Mucosa of gallbladder (tissue), 1 donor: Measurements from ENCODE around the gene RGR. TPM values are rescaled to one million over a fixed set of nuclear protein-coding genes. Genes with fewer than 3 reads are reported as not detected.
A peak's percentile ranks its signal among the peaks of the same experiment; 100 is the strongest.

Experiments used
- DNase-seq: peaks from one replicate; pipeline ENCODE4 v3.0.0-alpha.2; 2020; ENCODE audit warnings: low spot score
- total RNA-seq: library from RNA; stranded (reverse); gene quantifications from one replicate; pipeline ENCODE4 v1.2.1, GENCODE V29; 2021
- donor health status: DM: no; HTN: no; CAD: no.

The RGR gene
- total RNA-seq, 1 donor from 2014 or later: not detected

DNA sequence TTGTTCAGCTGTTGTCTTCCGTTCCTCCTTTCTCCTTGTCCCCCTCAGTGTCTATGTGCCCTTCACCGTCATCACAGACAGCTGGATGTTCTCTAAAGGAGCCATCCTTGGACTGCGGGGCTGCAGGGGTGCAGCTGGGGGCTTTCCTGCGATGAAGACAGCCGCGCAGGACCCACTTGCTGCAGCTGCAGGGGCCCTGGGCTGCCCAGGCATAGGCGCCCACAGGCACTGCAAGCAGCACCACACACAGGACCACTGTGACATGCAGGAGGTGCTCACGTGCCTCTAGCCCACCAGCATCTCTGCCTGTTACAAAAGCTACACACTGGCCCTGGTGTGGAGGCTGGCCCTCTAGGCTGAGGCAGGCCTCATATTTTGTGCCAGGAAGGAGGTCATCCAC is 22.9 kb upstream of the RGR start:
- DNase-seq: no peak

DNA sequence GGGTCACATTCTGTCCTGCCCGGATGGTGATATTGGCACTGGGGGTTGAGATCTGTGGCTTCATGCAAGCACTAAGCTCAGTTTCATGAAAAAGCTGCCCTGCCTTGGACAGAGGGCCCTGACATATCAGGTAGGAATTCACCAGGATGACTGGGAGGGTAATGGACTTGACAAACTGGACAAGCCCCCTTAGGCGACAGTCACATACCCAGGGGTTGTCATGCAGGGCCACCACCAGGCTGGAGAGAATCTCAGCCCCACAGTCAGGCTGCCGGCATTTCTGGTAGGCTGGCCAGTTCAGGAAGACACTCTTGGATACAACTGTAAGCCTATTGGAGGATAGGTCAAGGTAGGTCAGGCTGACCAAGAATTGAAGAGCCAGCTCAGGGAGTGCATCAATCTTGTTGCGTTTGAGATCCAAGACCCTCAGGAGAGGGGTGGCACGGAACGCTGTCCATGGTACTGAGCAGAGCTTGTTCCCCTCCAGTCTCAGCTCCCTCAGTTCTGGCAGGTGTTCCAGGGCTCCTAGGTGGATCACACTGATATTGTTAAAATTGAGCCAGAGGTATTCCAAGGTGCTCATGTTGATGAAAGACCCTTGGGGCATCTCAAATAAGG is 20.3 kb upstream of the RGR start:
- DNase-seq: no peak

DNA sequence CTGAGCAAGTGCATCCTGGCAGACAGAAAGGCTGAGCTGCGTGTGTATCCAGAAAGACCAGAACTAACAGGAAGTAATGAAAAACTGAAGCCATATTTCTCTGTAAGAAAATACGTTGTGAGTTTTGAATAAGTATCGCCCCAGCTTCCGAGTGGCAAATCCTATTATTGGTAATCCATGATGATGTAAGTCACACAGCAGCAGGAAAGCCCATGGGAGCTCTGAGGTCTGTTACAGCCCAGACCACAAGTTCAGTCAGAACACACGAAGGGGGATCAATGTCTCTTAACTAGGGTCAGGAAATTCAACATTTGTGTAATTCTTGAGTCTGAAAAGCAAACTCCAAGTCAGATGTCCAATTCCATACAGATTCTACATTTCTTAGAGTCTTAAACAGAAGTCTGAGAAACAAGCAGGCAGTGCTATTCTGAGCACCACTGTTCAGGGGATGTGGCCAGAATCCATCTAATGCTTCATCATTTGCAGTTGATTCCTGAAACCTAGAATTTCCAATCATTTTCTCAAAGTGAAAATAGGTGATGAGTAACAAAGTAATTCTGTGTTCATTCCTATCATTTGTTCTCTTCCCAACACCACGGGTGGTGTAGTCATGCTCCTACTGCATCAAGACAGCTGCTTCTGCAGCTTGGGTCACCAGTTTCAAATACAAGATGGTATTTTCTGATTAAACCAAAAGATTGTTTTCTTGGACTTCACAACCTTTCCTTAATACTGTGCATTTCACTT is 19.3 kb upstream of the RGR start, which contains the start of gene LRIT2:
LRIT2 (minus strand) TSS at position 118 of the 747 bp plus-strand sequence; CDS start at position 94, 24 bp downstream.
- no peak for DNase-seq

DNA sequence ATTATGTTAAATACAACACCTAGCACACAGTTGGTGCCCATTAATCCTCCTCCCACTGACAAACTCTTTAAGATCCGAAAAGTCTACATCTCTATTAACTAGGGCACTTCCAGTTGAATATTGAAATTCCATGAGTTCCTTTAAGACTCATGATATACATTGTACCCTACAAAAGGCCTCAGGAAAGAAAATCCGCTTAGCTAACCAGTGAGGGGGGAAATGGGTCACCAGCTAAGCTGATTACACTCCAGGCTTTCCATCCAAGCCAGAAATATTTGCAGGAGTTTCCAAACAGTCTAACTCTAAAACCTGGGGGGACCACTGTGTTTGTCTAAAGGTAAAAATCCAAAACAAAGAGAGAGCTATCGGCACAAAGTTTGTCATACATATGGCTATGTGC is 18.2 kb upstream of the RGR start:
- no peak for DNase-seq

DNA sequence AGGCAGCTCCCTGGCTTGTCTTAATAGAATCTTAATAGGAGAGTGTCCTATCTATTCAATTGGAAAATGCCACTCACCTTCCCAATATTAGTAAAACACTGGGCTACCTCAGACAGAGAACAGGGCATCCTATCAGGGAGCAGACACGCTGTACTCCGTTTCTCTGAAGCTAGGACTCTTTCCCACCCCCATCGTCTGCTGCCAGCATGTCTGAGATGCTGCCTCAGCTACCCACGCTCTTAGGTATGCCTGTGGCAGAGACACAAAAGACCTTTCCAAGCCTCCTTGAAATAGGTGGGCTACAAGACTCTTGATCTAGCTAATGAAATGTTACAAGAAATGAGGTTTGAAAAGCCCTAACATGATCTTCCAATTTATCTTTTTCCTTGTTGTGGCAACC is 17.0 kb upstream of the RGR start:
- no peak for DNase-seq

DNA sequence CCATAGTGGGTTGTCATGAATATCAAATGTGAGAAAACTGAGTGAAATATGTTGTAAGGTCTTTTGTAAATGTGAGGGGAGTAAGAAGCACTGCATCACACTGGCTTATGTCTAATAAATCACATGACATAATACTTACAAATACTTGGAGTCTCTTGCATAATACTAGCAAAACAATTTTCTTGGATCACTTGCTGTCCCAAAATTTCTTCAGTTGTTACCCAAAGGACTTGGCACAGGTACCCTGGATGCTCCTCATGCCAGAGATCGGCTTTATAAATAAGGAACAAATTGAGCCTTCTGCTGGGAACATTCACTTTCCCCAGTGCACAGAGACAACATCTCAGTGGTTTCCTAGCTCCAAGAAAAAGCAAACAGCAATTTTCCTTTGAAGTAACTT is 14.5 kb upstream of the RGR start:
- no peak for DNase-seq

DNA sequence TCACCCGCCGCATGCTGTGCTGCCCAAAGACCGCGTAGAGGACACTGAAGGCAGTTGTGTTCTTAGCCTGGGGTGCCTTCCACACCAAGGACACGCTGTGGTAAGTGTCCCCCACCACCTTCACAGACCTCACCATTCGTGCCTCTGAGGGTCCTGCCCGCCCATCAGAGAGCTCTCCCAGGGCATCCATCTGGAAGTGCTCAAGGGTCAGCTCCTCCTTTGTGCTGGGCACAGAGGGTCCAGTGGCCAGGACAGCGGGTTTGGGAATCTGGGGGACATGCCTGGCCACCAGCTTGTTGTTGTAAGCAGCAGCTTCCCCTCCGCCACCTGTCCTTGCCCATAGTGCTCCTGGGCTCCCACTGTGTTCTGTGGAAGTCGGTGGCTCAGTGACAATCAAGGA is 12.5 kb upstream of the RGR start:
- no peak for DNase-seq

DNA sequence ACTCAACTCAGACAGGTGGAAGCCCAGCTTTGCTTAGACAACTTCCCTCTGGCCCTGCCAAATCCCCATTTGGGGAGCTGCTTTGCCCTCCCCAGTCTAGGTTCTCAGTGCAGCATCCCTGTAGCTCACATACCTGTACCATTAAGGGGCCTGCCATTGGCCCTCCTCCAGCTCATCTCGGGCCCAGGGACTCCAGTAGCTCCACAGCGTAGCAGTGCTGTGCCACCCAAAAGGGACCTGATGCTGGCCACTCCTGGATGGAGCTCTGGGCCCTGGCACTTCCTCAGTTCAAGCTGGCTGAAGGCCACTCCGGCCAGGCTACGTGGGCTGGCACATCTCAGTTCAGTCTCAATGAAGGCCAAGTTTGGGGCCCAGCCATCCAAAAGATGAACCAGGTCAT is 10.9 kb upstream of the RGR start:
- DNase-seq: no peak

DNA sequence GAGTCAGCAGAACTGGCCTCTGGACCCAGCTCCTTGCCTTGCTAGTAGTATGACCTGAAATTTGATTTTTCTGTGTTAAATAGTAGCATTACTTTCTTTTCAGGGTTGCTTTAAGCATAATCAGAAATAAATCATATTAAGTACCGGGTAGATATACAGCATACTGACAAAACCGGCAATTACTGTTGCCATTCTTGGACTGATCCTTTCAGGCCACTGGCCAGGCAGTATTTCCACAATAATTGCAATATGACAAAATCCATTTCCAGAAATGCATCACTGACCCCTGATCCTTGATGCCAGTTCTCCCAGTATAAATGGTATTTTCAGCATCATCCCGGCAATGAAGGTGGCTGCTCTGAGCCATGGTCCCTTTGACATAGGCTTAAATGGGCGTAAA is 10.4 kb upstream of the RGR start:
- DNase-seq: no peak

DNA sequence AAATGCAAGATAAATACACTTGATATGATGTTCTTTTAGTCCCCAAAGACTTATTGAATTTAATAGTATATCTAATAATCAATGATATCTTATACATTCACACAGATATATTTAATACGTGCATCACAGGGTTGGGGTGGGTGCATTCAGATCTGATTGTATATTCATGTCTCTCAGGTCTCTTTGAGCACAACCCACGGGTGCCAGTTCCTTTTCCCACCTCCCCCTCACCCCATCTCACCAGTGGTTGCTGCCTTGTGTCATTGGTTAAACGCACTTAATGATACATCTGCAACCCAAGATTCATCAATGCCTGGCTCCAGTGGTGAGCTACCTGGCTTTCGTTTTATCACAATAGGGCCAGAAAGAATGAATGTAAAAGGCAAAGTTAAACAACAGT is 9.8 kb upstream of the RGR start:
- DNase-seq: no peak

DNA sequence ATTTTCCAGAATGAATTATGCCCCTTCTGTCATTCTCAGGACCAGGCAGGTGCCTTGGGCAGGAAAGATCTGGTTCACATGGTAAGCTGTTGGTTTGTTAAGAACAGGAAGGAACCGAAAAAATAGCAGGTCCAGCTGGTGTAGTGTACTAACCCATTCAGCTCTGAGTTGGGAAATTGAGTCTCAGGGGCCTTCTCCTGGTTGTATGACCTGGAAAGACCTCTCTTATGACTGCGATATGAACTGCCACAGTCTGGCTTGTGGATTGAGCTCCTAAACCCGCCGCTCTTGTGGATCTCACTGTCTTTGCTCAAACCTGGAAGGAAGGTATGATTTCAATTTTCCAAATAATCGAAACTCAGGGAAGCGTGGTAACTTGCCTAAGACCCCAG is 8.1 kb upstream of the RGR start:
- no peak for DNase-seq

DNA sequence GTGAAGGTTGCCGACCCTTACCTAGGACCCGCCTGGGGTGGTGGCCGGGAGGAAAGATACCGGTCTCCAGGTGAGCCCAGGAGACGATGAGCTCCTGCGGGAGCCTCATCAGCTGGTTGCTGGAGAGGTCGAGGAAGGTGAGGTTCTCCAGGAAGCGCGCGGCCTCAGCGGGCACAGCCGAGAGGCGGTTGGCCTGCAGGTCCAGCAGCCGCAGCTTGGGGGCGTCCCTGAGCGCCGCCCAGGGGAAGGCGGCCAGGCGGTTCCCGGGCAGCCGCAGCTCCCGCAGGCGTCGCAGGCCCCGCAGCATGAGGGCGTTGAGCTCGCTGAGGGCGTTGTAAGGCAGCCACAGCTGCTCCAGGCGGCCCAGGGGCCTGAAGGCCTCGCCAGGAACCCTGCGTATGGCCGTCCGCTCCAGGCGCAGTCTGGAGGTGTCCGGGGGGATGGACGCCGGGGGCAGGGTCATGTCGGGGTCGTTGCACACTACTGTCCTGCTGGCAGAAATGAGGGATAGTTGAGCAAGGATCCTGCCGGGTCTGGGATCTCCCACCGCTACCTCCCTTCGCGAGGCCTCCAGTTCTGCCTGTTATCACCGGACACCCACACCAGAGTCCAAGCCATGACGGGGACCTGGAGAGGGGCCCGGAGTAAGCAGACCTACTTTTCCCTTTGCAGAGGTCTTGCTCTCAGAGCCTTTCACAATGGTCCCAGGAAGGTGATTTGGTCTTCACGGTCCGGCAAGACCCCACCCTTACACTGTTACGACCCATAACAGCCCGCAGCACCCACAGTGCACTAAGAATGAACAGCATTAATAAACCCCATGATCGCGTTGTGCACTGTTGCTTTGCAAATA is 7.4 kb upstream of the RGR start:
- DNase-seq: no peak

DNA sequence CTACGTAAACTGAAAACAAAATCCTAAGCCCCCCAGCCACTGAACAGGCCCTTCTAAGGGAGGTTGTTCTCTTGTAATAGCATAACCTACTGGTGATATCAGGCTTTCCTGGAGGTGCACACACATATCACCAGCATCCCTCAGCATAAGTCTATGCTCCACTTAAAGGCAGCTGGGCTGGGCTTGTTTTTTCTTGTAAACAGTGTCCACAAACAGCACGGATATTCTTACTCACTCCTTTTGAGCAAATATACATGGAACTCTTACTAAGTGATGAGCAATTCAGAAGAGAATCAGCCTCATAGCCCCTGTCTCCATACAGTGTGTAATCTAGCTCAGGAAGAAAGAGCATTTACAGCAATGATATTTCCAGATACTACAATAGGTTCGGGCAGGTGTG is 5.9 kb upstream of the RGR start:
- no peak for DNase-seq

DNA sequence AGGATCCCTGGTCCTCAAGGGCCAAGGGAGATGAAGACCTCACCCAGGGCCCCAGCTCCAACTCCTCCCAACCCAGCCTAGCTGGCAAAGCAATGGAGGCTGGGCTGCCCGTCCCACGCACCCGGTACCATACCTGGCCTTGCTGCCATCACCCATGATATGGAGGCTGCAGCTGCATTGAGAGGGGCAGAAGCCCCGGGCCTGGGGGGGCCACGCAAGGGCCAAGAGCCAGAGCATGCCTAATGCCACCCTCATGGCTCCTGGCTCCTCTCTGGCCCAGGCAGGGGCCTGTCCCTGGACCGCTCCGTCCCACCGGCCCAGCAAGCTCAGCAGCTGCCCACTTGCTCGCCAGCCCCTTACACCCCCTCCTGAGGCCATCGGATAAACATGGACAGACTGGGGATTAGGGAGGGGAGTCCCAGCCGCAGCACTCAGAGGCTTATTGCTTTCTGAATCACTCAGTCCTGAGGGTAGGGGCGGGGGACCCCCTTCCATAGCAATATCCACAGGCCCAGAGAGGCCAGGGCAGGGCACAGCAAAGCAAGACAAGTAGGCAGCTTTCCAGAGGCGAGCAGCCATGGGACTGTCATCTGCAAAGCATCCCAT is 3.6 kb upstream of the RGR start, which contains the start of gene LRIT1:
LRIT1 (minus strand) TSS at position 362 of the 606 bp plus-strand sequence; CDS start at position 255, 107 bp downstream.
- DNase-seq: no peak

DNA sequence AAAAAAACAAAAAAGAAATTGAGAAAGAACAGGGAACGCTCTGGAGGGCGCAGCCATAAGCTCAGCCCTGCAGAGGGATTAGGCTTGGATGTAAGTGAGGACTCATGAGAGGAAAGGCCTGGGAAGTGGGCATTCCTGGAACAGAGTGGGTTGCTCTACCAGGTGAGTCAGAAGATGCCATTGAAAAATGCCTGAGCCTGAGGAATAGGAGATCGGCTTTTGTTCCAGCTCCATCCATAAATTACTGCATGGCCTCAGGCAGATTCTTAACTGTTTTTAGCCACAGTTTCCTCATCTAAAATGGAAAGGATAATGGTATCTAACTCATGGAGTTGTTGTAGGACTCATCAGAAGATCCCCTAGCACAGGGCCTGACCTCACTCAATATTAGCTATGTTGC is 1.1 kb upstream of the RGR start:
- no peak for DNase-seq

DNA sequence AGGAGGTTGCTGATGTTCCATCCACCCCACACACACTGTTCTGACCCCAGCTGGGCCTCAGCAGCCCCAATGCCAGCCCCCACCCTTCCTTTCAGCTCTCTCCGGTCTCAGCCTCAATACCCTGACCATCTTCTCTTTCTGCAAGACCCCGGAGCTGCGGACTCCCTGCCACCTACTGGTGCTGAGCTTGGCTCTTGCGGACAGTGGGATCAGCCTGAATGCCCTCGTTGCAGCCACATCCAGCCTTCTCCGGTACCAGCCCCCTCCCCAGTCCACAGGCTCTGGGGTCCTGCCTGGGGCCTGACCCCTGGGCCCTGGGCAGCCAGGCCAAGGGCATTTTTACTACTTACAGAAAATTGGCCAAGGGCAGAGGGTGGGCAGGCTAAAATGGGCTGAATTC is 2.6 kb downstream of the RGR start:
- DNase-seq: no peak

DNA sequence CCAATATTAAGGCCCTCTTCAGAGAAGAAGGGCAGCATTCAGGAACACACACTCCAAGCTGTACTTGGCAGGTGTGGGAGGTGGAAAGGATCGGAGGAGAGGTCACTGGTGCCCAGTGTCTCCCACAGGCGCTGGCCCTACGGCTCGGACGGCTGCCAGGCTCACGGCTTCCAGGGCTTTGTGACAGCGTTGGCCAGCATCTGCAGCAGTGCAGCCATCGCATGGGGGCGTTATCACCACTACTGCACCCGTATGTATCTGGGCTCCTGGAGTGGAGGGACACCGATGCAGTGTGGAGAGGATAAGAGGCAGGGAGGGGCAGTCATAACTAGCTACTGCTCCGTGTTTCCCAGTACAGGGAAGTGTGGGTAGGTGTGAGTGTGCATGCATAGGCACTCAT is 3.9 kb downstream of the RGR start:
- no peak for DNase-seq

DNA sequence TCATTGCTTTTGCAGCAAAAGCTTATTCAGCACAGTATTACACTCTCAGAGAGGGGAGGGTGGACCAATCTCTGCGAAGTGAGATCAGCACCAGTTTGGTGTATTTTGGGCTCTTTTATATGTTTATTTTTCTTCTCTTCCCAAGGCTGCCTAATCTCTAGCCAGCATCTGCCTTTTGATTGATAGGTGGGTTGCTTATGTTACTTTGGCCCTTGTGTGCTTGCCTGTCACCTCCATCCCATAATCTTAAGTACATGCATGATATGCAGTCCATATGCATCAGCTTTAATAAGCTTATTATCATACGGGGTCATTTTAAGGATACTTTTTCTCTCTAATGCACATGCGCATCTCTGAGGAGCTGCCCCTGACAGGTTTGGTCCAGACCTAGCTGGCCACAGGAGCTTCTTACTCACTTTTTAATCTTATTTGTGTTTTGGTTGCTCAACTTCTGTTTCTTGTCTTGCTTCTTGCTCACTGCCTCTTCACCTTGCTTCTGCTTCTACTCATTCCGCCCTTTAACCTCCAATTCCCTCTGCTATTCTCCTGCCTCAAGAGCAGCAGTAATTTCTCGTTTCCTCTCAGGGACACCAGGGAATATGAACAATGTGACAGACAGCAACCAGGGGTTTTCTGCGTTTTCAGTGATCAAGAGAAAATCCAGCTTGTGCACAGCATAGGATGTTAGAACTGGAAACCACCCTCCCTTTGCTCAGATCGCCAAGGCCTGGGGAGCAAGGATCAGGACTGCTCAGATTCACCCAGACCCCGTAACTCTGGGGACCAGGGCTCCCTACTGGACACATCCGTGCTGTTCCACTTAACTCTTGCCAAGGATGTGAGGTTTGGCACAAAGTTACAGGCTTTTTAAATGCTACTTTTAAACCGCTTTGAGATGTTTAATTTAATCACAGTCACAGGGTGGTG is 10.0 kb downstream of the RGR start:
- no peak for DNase-seq

DNA sequence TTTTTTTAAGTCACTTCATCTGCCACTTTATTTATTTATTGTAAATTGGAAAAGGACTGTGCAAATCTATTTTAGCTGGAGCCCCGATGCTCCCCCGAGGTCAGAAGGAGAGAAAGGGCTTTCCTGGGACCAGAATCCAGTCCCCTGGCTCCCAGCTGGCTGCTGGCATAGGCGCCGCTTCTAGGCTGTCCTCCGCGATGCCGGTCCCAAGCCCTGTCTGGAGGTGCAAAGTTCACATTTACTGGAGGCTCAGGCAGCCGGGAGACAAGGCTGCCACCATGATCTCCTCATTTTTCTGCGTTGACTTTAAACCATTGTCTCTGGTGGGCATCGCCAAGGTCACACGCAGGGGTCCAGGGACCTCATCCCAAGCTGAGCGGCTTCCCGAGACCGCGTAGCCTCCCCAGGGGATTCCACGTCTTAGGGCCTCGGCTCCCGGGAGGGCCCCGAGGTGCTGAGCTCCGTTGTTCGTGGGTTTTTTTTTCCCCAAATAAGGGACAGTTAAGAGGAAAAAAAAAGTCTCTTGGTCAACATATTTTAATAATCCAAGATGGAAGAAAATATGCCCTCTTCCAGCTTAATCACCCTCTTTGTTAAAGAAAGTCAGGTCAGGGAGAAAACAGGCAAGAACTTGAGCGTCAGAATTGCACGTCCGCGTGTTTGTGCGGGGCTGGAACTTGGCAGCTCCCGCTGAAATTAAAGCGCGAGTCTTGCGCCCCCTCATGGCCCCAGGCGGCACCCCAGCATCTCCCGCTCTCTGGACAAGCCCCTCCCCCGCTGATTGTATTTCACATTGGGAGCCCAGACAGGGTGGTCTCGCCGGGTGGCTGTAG is 11.9 kb downstream of the RGR start:
- DNase-seq: peak; percentile 34

DNA sequence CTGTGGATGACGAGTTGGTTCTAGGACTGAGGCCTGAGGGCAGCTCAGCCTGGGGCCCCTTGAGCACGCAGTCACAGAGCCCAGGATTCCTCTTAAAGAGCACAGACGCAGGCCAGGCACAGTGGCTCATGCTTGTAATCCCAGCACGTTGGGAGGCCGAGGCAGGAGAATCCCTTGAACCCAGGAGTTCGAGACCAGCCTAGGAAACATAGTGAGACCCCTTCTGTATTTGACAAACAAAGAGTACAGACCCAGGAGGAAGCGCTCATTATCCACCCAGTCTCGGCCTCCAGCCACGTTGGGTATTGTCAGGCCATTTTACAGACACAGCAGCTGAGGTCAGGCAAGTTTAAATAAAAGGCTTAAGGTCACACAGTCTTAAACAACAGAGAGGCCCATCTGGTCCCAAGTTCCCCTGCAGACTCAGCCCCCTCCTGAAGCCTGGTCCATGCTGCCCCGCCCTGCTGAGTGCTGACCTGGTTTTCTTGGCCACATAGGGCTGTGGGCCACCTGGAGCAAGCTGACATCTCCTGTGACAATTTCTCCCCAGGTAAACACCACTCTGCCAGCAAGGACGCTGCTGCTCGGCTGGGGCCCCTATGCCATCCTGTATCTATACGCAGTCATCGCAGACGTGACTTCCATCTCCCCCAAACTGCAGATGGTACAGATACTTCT is 12.6 kb downstream of the RGR start:
- DNase-seq: no peak
